Measurements from ENCODE around the gene COL21A1. TPM values are rescaled to one million over a fixed set of nuclear protein-coding genes. Genes with fewer than 3 reads are reported as not detected.

COL21A1 gene
- total and polyA plus RNA-seq, 2 of the 4 experiments (the other 2 are of a cell fraction) = 0.05 TPM; not detected in 1

DNA sequence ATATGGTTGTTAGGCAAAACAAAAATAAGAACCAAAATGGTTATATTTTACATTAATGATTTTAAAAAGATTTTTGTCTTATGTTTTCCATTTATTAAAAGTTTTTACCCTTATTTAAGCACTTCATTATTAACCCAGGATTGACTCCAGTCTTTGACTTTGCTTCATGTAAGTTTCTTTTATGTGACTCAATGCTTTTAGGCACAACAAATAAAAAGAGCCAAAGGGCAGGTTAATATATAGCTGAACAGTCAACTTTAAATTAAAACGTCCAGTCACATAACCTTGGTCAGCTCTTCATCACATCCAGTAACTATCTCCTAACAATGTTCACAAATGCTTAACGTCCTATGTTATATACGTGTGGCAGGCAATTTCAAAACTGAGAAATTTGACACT is 32.7 kb downstream of the COL21A1 start:
- ChIA-PET CTCF (no interaction called here), POLR2A (ENCODE audit: unreplicated experiment) (no interaction called here)
- Histone ChIP-seq H3K36me3 (ENCODE audit: control insufficient read depth, insufficient read depth, low read length) (no peaks in the 10 kb centered on the region), H3K14ac (replicated peaks; ENCODE audit: low read depth, low read length) (no peak overlapping the region), H2BK20ac (ENCODE audit: low read depth, low read length) (no peak overlapping the region), H3K4me2 (ENCODE audit: low read depth, low read length) (no peak overlapping the region), H3K79me1 (ENCODE audit: low read depth in 1 of 2, low read length in 2 of 2) (no peaks in the 10 kb centered on the region), H4K20me1 (ENCODE audit: insufficient read depth, low read length) (no peaks in the 10 kb centered on the region), H2AK9ac (replicated peaks; ENCODE audit: low read depth, low read length, poor library complexity) (no peak overlapping the region), H3K9me3 (ENCODE audit: control insufficient read depth, insufficient read depth, low read length) (no peaks in the 10 kb centered on the region), H2AK5ac (ENCODE audit: low read depth, low read length) (no peak overlapping the region), H3K27me3 (ENCODE audit: control insufficient read depth, insufficient read depth, low read length) (no peaks in the 10 kb centered on the region), H2BK5ac (ENCODE audit: low read depth, low read length, poor library complexity, severe bottlenecking) (no peak overlapping the region), H3K9me1 (ENCODE audit: insufficient read depth, low read length) (no peaks in the 10 kb centered on the region), H3K9ac (ENCODE audit: low read depth, low read length) (no peak overlapping the region), H3K56ac (ENCODE audit: extremely low read depth, insufficient read depth, low read length) (no peak overlapping the region), H3K23ac (ENCODE audit: low read depth, low read length) (no peak overlapping the region), H2BK120ac (ENCODE audit: low read depth, low read length) (no peak overlapping the region), H4K91ac (ENCODE audit: insufficient read depth, low read depth, low read length) (no peak overlapping the region), H4K8ac (ENCODE audit: low read depth in 2 of 2, low read length in 2 of 2) (no peak overlapping the region), H3K4ac (ENCODE audit: low read depth, low read length) (no peak overlapping the region), H2AFZ (replicated peaks; ENCODE audit: low read length, poor library complexity) (no peak overlapping the region), H2BK15ac (ENCODE audit: low read depth, low read length) (no peak overlapping the region), H3K18ac (ENCODE audit: low read depth, low read length) (no peak overlapping the region), H3K4me1 (ENCODE audit: control insufficient read depth, insufficient read depth, low read length) (no peaks in the 10 kb centered on the region), H4K5ac (ENCODE audit: low read depth, low read length) (no peak overlapping the region), H3K27ac (ENCODE audit: insufficient read depth, low read length) (no peak overlapping the region), H3K4me3 (ENCODE audit: insufficient read depth, low read depth, low read length) (no peak overlapping the region)
- intact Hi-C loops (cut with micrococcal nuclease) (no loop called here), in situ Hi-C loops (cut with MboI; ENCODE audit: low sequenced_read_pairs) (no loop called here), dilution Hi-C loops (cut with HindIII; ENCODE audit: low sequenced_read_pairs, unreplicated experiment) (no loop called here)
- BruUV-seq (replicated peaks) = no TSS peak
- TF ChIP-seq MXI1 (IDR thresholded peaks at IDR 0.05; ENCODE audit: borderline replicate concordance, low read depth, low read length) (no peak), FOS (IDR thresholded peaks at IDR 0.05; ENCODE audit: low read depth, low read length) (no peak), MAFK (IDR thresholded peaks at IDR 0.05; ENCODE audit: low read depth, low read length) (no peak), CHD1 (IDR thresholded peaks at IDR 0.05; ENCODE audit: low read depth, low read length) (no peak), RCOR1 (IDR thresholded peaks at IDR 0.05; ENCODE audit: insufficient replicate concordance, low read length) (no peak)
- TF ChIP-seq, protein P1, sequence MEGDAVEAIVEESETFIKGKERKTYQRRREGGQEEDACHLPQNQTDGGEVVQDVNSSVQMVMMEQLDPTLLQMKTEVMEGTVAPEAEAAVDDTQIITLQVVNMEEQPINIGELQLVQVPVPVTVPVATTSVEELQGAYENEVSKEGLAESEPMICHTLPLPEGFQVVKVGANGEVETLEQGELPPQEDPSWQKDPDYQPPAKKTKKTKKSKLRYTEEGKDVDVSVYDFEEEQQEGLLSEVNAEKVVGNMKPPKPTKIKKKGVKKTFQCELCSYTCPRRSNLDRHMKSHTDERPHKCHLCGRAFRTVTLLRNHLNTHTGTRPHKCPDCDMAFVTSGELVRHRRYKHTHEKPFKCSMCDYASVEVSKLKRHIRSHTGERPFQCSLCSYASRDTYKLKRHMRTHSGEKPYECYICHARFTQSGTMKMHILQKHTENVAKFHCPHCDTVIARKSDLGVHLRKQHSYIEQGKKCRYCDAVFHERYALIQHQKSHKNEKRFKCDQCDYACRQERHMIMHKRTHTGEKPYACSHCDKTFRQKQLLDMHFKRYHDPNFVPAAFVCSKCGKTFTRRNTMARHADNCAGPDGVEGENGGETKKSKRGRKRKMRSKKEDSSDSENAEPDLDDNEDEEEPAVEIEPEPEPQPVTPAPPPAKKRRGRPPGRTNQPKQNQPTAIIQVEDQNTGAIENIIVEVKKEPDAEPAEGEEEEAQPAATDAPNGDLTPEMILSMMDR (conservative IDR thresholded peaks at IDR 0.05; ENCODE audit: low read depth, low read length) = no peak
- TF ChIP-seq, protein P2, sequence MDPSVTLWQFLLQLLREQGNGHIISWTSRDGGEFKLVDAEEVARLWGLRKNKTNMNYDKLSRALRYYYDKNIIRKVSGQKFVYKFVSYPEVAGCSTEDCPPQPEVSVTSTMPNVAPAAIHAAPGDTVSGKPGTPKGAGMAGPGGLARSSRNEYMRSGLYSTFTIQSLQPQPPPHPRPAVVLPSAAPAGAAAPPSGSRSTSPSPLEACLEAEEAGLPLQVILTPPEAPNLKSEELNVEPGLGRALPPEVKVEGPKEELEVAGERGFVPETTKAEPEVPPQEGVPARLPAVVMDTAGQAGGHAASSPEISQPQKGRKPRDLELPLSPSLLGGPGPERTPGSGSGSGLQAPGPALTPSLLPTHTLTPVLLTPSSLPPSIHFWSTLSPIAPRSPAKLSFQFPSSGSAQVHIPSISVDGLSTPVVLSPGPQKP (IDR thresholded peaks at IDR 0.05; ENCODE audit: borderline replicate concordance, low read depth, low read length) = no peak
- 50% methylated on average over 1 of the region's 3 CpGs; no CpG with 5 or more reads in 1 of the 2 experiments for WGBS, 2 experiments (ENCODE audit: extremely low coverage in 2 of 2, insufficient read length in 1 of 2)
- ATAC-seq (ENCODE audit: low read depth) (no peak), DNase-seq (no peak)

Measured in IMR-90 (cell line).